Stimulated activated naive CD4-positive, alpha-beta T cell treated with Interleukin-2 at 50 U/mL for 16 hours (primary cell): Measurements from ENCODE around the gene ADAT2.
"Not testable (repeated sequence)": the region's sequence is repeated elsewhere in the genome, so short reads cannot be mapped to it uniquely, and the experiment has no call there.

Experiments
- DNase-seq: peaks from one replicate; lab custom pipeline; 2025; lab: John Stamatoyannopoulos, UW

The ADAT2 gene

GRCh38 chr6:143450453-143451371 lies at the start of gene ADAT2, which contains the start of gene PEX3:
Gene ADAT2, minus strand, starts transcription at chr6:143450695. Its CDS starts 37 bp downstream, at chr6:143450658.
Gene PEX3, plus strand, starts transcription at chr6:143450805. Its CDS starts 238 bp downstream, at chr6:143451043.
- peak; percentile 93 for DNase-seq

- DNase-seq: peak; percentile 1
These were observed 47.9 kb upstream of the ADAT2 start for GRCh38 chr6:143498428-143498827.

DNA sequence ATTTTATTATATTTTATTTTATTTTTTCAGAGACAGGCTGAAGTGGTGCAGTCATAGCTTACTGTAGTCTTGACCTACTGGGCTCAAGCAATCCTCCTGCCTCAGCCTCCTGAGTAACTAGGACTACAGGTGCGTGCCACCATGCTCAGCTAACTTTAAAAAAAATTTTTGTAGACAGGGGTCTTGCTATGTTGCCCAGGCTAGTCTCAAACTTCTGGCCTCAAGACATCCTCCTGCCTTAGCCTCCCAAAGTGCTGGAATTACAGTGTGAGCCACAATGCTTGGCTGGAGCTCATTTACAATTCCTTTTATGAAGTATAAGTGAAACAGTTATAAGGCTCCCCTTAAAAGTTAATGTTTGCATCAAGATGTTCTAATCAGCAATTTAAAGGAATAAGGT lies 46.5 kb upstream of the ADAT2 start:
- no peak for DNase-seq

DNA sequence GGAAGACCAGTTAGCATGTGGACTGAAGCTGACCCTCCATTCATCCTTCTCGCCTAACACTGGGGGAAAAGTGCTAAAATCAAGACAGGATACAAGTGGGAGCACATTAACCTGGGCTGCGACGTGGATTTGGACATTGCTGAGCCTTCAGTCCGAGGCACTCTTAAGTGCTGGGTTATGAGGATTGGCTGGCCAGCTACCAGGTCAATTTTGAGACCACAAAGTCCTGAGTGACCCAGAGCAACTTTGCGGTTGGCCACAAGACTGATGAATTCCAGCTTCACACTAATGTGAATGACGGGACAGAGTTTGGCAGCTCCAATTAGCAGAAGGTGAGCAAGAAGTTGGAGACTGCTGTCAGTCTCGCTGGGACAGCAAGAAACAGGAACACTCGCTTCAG lies 40.3 kb upstream of the ADAT2 start:
- DNase-seq: no peak

GRCh38 chr6:143490244-143490643 lies 39.7 kb upstream of the ADAT2 start:
- no peak for DNase-seq

- DNase-seq: no peak
These were observed 36.3 kb upstream of the ADAT2 start for GRCh38 chr6:143486752-143487151.

GRCh38 chr6:143485967-143486366 lies 35.5 kb upstream of the ADAT2 start:
- no peak for DNase-seq

DNA sequence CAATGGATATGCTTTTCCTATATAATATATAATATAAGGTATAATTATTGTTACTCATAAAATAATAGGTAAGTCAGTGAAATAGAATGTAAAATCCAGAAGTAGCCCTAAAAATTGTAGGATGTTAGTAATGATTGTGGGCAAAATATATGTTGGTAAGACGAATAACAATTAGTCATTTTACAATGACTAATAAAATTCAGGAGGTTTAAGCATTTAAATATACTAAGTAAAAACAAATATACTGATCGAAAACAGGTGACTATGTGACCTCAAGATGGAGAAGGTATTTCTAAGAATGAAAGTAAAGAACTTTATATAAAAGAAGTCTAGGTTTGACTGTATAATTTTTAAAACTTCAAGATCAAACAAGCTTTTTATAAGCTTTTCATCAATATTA lies 32.1 kb upstream of the ADAT2 start:
- no peak for DNase-seq

DNA sequence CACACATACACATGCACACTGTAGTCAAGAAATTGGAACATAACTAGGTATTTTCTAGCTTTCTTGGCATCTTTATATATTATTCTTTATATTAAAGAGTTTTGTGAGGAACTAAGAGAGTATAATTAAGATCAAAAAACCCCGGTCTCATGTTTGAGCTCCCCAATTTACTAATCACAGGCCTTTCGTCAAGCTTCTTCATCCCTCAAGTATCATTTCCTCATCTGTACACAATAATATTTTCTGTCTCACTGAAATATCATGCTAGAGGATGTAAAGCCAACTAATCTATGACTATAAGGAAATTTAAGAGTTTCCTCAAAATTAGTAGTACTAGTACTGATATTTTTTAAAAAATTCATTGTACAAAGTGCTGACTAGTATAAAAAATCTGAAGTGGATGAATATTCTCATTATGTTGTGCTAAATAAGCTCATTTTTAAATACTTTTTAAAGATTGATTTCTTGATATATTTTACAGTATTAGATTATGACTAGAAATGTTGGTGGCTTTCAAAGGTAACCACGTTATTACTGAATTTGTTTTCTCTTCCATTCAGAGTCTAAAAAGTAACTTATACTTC lies 28.1 kb upstream of the ADAT2 start:
- DNase-seq: no peak

GRCh38 chr6:143476545-143476944 lies 26.1 kb upstream of the ADAT2 start:
- no peak for DNase-seq

- no peak for DNase-seq
These were observed 21.3 kb upstream of the ADAT2 start for GRCh38 chr6:143471822-143472221.

GRCh38 chr6:143468823-143469222 lies 18.3 kb upstream of the ADAT2 start:
- DNase-seq: not testable (repeated sequence)

DNA sequence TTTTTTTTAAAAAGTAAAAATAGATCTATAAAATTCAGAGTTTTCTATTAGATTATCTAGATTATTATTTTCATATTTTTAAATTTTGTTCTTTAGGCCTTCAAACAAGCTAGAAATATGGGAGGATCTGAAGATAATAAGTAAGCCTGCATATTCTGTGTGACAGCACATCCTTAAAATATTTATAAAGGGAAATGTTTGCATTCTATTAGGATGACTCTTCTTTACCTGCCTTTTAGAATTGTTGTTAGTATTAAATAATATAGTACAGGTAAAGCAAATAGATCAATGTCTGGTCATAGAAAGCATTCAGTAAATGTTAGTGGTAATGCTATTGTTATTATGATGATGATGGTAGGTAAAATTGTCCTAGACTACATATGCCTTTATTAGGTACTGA lies 17.5 kb upstream of the ADAT2 start:
- no peak for DNase-seq

DNA sequence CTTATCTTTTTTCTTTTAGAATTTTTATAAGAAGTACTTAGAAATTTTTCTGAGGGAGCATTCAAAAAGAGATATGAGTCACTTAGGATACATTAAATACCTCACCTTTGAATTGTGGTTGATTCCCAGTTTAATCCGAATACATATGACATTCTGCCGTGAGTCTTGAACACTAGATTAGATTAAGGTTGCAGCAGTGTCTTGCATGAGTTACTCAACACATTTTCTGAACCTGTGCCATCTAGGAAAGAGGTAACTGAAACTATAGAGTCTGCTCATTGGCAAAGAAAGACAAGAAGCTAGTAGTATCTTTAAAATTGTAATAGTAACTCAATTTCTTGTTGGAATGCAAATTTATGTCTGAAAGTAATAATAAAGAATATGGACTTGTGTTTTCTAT lies 15.1 kb upstream of the ADAT2 start:
- DNase-seq: no peak

GRCh38 chr6:143457563-143458359 lies 7.3 kb upstream of the ADAT2 start:
- no peak for DNase-seq

DNA sequence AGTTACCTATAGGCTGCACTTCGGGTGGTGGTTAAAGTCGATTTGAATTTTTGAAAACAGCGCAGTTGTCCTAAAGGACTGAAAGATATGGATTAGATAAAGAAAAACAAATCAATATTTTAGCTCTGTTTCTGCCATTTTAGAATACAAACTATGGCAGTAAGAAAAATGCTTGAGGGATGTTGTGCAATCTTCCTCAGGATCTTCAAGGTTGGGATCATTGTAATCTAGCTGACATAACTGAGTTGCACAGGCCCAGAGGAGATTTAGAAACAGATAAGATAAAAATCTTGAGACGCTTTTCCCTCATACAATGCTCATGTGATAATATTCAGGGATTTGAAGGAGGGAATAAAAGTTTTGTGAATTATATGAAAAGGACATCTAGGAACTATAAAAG lies 1.0 kb upstream of the ADAT2 start:
- no peak for DNase-seq

DNA sequence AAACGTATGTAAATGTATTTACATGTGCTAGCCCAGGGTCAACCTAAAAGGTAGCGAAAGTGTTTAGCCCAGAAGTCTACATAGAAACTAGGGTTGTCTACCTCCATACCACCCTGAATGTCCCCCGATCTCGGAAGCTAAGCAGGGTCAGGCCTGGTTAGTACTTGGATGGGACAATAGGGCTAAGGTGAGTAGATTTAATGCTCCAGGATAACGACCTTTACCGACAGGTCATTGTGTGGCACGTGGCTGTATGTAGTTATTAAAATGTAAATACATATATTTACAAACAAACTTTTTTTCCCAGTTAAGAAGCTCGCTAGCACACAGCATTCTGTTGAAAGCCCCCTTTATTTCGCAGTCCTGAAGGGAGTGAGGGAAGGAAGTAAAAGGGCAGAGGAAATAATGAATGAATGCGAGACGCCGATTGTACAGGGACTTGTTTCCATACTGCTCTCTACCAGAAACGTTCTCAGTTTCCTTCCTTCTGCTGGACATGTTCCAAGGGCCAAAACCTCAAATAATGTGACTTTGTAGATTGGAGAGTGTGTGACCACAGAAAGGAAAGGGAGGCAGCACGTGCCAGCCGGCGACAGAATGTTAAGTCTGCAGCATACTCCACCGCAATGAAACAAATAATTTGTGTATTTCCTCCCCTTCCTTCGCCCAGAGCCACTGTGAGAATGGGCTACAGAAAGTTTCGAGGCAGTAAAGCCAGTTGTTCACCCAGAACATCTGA lies 612 bp downstream of the ADAT2 start:
- no peak for DNase-seq

DNA sequence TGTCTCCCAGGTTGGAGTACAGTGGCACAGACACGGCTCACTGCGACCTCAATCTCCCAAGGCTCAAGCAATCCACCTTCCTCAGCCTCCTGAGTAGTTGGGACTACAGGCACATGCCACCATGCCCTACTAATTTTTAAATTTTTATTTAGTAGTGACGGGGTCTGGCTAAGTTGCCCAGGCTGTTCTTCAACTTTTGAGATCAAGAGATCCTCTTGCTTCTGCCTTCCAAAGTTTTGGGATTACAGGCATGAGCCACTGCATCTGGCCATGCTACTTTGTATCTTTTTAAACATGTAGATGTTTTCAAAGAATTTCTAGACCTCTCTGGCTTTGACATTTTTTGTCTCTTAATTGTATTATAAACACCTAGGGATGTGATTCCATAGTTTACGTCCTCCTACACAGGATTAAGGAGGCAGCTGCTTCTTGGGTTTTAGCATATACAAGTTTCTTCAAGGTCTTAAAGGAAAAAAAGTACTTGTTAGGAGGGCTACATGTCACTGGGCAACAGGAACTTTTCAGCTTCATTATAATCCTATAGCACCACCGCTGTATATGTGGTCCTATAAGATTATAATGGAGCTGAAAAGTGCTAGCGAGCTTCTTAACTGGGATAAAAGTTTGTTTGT lies 1.3 kb downstream of the ADAT2 start:
- no peak for DNase-seq

DNA sequence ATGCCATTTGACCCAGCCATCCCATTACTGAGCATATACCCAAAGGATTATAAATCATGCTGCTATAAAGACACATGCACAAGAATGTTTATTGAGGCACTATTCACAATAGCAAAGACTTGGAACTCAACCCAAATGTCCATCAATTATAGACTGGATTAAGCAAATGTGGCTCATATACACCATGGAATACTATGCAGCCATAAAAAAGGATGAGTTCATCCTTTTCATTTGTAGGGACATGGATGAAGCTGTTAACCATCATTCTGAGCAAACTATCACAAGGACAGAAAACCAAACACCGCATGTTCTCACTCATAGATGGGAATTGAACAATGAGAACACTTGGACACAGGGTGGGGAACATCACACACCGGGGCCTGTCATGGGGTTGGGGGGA lies 2.6 kb downstream of the ADAT2 start:
- DNase-seq: not testable (repeated sequence)

DNA sequence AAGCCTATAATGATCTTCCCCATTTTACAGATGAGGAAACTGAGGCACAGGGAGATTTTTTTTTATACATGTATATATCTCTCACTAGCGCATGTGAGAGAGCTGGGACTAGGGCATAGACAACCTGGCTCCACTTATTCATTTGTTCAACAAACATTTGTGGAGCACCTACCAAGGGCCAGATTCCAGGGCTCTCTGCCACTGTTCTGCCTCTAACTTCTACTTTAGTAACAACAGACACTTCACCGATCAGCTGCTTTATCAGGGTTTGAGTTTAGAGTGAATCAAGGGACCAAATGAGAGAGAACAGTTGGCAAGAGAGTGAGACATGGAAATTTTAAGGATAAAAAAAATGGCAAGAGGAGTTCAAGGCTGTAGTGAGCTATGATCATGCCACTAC lies 7.4 kb downstream of the ADAT2 start:
- DNase-seq: no peak
